ENCODE measurements around the gene CTRB1.

GRCh38 chr16:75207831-75208230, 11.0 kb upstream of the CTRB1 start:
- TF ChIP-seq CTCF (IDR thresholded peaks at IDR 0.05), result no peak
- TF ChIP-seq ZFX (IDR thresholded peaks at IDR 0.05; ENCODE audit: borderline replicate concordance), result no peak
